Measurements from ENCODE around the gene LTBP3. TPM values are rescaled to one million over a fixed set of nuclear protein-coding genes. Genes with fewer than 3 reads are reported as not detected.

The LTBP3 gene
- total and polyA plus RNA-seq, 2 of the 13 experiments (the other 11 are each of a cell fraction or from before 2014, with no cell fraction given), result 12.2 to 68.1 TPM

DNA sequence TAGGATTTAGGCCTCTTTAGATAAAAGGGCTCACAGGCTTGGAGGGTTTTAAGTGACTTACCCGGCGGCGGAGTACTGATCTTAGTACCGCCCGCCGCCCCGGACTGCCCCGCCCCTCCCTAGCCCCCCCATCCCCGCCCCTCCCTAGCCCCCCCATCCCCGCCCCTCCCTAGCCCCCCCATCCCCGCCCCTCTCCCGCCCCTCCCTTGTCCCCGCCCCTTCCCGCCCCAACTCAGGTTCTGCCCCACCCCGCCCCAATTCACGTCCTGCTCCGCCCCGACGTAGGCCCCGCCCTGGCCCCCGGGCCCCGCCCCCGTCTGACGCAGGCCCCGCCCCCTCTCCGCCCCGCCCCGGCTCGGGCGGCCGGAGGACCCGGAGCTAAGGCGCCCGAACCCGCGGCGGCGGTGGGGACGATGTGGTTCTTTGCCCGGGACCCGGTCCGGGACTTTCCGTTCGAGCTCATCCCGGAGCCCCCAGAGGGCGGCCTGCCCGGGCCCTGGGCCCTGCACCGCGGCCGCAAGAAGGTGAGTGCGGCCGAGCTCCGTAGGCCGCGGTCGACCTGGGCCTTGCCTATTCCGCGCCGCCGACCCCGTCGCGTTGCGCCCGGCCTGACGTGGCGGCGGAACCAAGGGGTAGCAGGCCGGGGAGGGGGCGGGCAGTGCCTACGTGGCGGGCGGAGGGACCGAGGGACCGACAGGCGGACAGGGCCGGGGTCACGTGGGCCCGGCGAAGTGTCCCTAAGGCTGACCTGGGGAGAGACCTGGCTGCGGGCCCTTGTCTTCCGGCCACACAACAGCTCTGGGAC is 33.2 kb downstream of the LTBP3 start, which contains the start of gene SCYL1 (continued):
- TF ChIP-seq, protein P1, sequence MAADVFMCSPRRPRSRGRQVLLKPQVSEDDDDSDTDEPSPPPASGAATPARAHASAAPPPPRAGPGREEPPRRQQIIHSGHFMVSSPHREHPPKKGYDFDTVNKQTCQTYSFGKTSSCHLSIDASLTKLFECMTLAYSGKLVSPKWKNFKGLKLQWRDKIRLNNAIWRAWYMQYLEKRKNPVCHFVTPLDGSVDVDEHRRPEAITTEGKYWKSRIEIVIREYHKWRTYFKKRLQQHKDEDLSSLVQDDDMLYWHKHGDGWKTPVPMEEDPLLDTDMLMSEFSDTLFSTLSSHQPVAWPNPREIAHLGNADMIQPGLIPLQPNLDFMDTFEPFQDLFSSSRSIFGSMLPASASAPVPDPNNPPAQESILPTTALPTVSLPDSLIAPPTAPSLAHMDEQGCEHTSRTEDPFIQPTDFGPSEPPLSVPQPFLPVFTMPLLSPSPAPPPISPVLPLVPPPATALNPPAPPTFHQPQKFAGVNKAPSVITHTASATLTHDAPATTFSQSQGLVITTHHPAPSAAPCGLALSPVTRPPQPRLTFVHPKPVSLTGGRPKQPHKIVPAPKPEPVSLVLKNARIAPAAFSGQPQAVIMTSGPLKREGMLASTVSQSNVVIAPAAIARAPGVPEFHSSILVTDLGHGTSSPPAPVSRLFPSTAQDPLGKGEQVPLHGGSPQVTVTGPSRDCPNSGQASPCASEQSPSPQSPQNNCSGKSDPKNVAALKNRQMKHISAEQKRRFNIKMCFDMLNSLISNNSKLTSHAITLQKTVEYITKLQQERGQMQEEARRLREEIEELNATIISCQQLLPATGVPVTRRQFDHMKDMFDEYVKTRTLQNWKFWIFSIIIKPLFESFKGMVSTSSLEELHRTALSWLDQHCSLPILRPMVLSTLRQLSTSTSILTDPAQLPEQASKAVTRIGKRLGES (CRISPR knock-in tag; IDR thresholded peaks at IDR 0.05; ENCODE audit: borderline replicate concordance), result peak; percentile 46; the same call in 1 of the 2 replicates
- TF ChIP-seq CC2D1A (CRISPR knock-in tag; IDR thresholded peaks at IDR 0.05) (no peak), ZNF530 (CRISPR knock-in tag; IDR thresholded peaks at IDR 0.05; ENCODE audit: low read depth) (no peak), ZNF772 (CRISPR knock-in tag; IDR thresholded peaks at IDR 0.05) (peak; percentile 85; the same call in 1 of the 2 replicates), DMAP1 (CRISPR knock-in tag; IDR thresholded peaks at IDR 0.05) (peak; percentile 88), ELF3 (CRISPR knock-in tag; IDR thresholded peaks at IDR 0.05) (no peak), ZNF777 (CRISPR knock-in tag; IDR thresholded peaks at IDR 0.05) (0 out of 2 replicates have a peak, but pooled peaks have one; percentile 40)
- TF ChIP-seq, protein P2, sequence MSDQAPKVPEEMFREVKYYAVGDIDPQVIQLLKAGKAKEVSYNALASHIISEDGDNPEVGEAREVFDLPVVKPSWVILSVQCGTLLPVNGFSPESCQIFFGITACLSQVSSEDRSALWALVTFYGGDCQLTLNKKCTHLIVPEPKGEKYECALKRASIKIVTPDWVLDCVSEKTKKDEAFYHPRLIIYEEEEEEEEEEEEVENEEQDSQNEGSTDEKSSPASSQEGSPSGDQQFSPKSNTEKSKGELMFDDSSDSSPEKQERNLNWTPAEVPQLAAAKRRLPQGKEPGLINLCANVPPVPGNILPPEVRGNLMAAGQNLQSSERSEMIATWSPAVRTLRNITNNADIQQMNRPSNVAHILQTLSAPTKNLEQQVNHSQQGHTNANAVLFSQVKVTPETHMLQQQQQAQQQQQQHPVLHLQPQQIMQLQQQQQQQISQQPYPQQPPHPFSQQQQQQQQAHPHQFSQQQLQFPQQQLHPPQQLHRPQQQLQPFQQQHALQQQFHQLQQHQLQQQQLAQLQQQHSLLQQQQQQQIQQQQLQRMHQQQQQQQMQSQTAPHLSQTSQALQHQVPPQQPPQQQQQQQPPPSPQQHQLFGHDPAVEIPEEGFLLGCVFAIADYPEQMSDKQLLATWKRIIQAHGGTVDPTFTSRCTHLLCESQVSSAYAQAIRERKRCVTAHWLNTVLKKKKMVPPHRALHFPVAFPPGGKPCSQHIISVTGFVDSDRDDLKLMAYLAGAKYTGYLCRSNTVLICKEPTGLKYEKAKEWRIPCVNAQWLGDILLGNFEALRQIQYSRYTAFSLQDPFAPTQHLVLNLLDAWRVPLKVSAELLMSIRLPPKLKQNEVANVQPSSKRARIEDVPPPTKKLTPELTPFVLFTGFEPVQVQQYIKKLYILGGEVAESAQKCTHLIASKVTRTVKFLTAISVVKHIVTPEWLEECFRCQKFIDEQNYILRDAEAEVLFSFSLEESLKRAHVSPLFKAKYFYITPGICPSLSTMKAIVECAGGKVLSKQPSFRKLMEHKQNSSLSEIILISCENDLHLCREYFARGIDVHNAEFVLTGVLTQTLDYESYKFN (CRISPR knock-in tag; conservative IDR thresholded peaks at IDR 0.05), result 0 out of 2 replicates have a peak, but pooled peaks have one; percentile 34
- TF ChIP-seq, protein P3, sequence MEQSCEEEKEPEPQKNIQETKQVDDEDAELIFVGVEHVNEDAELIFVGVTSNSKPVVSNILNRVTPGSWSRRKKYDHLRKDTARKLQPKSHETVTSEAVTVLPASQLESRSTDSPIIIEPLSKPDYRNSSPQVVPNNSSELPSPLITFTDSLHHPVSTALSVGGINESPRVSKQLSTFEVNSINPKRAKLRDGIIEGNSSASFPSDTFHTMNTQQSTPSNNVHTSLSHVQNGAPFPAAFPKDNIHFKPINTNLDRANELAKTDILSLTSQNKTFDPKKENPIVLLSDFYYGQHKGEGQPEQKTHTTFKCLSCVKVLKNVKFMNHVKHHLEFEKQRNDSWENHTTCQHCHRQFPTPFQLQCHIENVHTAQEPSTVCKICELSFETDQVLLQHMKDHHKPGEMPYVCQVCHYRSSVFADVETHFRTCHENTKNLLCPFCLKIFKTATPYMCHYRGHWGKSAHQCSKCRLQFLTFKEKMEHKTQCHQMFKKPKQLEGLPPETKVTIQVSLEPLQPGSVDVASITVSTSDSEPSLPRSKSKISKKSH (CRISPR knock-in tag; IDR thresholded peaks at IDR 0.05; ENCODE audit: borderline replicate concordance), result 0 out of 2 replicates have a peak, but pooled peaks have one; percentile 29
- TF ChIP-seq, protein P4, sequence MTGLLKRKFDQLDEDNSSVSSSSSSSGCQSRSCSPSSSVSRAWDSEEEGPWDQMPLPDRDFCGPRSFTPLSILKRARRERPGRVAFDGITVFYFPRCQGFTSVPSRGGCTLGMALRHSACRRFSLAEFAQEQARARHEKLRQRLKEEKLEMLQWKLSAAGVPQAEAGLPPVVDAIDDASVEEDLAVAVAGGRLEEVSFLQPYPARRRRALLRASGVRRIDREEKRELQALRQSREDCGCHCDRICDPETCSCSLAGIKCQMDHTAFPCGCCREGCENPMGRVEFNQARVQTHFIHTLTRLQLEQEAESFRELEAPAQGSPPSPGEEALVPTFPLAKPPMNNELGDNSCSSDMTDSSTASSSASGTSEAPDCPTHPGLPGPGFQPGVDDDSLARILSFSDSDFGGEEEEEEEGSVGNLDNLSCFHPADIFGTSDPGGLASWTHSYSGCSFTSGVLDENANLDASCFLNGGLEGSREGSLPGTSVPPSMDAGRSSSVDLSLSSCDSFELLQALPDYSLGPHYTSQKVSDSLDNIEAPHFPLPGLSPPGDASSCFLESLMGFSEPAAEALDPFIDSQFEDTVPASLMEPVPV (CRISPR knock-in tag; IDR thresholded peaks at IDR 0.05), result peak; percentile 72; the same call in 1 of the 2 replicates
- TF ChIP-seq, protein P5, sequence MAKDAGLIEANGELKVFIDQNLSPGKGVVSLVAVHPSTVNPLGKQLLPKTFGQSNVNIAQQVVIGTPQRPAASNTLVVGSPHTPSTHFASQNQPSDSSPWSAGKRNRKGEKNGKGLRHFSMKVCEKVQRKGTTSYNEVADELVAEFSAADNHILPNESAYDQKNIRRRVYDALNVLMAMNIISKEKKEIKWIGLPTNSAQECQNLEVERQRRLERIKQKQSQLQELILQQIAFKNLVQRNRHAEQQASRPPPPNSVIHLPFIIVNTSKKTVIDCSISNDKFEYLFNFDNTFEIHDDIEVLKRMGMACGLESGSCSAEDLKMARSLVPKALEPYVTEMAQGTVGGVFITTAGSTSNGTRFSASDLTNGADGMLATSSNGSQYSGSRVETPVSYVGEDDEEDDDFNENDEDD (CRISPR knock-in tag; IDR thresholded peaks at IDR 0.05; ENCODE audit: borderline replicate concordance), result no peak
- TF ChIP-seq, protein P6, sequence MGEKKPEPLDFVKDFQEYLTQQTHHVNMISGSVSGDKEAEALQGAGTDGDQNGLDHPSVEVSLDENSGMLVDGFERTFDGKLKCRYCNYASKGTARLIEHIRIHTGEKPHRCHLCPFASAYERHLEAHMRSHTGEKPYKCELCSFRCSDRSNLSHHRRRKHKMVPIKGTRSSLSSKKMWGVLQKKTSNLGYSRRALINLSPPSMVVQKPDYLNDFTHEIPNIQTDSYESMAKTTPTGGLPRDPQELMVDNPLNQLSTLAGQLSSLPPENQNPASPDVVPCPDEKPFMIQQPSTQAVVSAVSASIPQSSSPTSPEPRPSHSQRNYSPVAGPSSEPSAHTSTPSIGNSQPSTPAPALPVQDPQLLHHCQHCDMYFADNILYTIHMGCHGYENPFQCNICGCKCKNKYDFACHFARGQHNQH (CRISPR knock-in tag; IDR thresholded peaks at IDR 0.05), result 0 out of 2 replicates have a peak, but pooled peaks have one; percentile 21
- TF ChIP-seq, protein P7, sequence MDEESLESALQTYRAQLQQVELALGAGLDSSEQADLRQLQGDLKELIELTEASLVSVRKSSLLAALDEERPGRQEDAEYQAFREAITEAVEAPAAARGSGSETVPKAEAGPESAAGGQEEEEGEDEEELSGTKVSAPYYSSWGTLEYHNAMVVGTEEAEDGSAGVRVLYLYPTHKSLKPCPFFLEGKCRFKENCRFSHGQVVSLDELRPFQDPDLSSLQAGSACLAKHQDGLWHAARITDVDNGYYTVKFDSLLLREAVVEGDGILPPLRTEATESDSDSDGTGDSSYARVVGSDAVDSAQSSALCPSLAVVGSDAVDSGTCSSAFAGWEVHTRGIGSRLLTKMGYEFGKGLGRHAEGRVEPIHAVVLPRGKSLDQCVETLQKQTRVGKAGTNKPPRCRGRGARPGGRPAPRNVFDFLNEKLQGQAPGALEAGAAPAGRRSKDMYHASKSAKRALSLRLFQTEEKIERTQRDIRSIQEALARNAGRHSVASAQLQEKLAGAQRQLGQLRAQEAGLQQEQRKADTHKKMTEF (CRISPR knock-in tag; IDR thresholded peaks at IDR 0.05), result peak; percentile 68; the same call in 1 of the 2 replicates
